ENCODE measurements around the gene MYOZ1.

- no peak for TF ChIP-seq EZH2 (IDR thresholded peaks at IDR 0.05; ENCODE audit: insufficient read depth, poor library complexity, severe bottlenecking)
- no peak for TF ChIP-seq EZH2phosphoT487 (IDR thresholded peaks at IDR 0.05; ENCODE audit: insufficient read depth, low read depth)
Measured at GRCh38 chr10:73648975-73649829, 7.9 kb upstream of the MYOZ1 start.
